ENCODE data around the gene BCAS1. TPM values are rescaled to one million over a fixed set of nuclear protein-coding genes. Genes with fewer than 3 reads are reported as not detected.

The BCAS1 gene
- total and polyA plus RNA-seq, 2 donors (not counting 3 experiments of a cell fraction or from before 2014, with no cell fraction given): not detected

GRCh38 chr20:54029176-54029575 lies 41.2 kb downstream of the BCAS1 start:
- no peaks in the 10 kb centered on the region for H3K36me3 ChIP-seq (ENCODE audit: control insufficient read depth in 2 of 2, extremely low read depth in 1 of 2, insufficient read depth in 2 of 2, low read length in 2 of 2)
- dilution Hi-C loops (cut with MboI; ENCODE audit: extremely low pct_ligation_motif_present, low sequenced_read_pairs): no loop called here
- H3K4me1 ChIP-seq (ENCODE audit: control insufficient read depth, extremely low read depth, insufficient read depth, low read length): no peaks in the 10 kb centered on the region
- no peak for TF ChIP-seq POLR2A (IDR thresholded peaks at IDR 0.05; ENCODE audit: low read depth, low read length)
- TF ChIP-seq MAX (IDR thresholded peaks at IDR 0.05; ENCODE audit: insufficient read depth, insufficient read length): no peak
- TF ChIP-seq MYC (IDR thresholded peaks at IDR 0.05; ENCODE audit: low read depth, low read length): no peak
- no peak for TF ChIP-seq POLR2AphosphoS5 (IDR thresholded peaks at IDR 0.05; ENCODE audit: insufficient read depth, low read depth, low read length)
- TF ChIP-seq JUN (IDR thresholded peaks at IDR 0.05; ENCODE audit: borderline replicate concordance, insufficient read depth, insufficient read length, low read depth): no peak
- no peak for TF ChIP-seq GATA2 (IDR thresholded peaks at IDR 0.05; ENCODE audit: insufficient read depth, insufficient read length, low read depth, low read length)
- TF ChIP-seq EZH2 (IDR thresholded peaks at IDR 0.05; ENCODE audit: borderline replicate concordance, low read depth, low read length, severe bottlenecking): no peak
- TF ChIP-seq CTCF (IDR thresholded peaks at IDR 0.05; ENCODE audit: extremely low read depth in 1 of 2, insufficient read depth in 1 of 2, low read depth in 1 of 2, low read length in 2 of 2): no peak
- no peak for TF ChIP-seq FOS (IDR thresholded peaks at IDR 0.05; ENCODE audit: borderline replicate concordance, insufficient read depth, low read length)
- no peaks in the 10 kb centered on the region for H4K20me1 ChIP-seq (replicated peaks; ENCODE audit: control insufficient read depth, extremely low read depth, insufficient read depth, low read length)
- H3K27me3 ChIP-seq (ENCODE audit: control insufficient read depth in 2 of 2, insufficient read depth in 2 of 2, low read length in 2 of 2): no peaks in the 10 kb centered on the region
- H3K27ac ChIP-seq (ENCODE audit: insufficient read depth, low read depth, low read length): no peak overlapping the region
- no peak overlapping the region for H3K4me2 ChIP-seq (ENCODE audit: insufficient read depth, low read length)
- no peaks in the 10 kb centered on the region for H3K9me1 ChIP-seq (replicated peaks; ENCODE audit: control insufficient read depth, extremely low read depth, insufficient read depth, low read length)
- H3K4me3 ChIP-seq (replicated peaks in 1 of 3; ENCODE audit: insufficient read depth in 1 of 3, low read depth in 1 of 3, low read length in 3 of 3): no peak overlapping the region
- ChIA-PET POLR2A (no interaction called here), CTCF (no interaction called here)
- no peaks in the 10 kb centered on the region for H3K9me3 ChIP-seq (replicated peaks; ENCODE audit: control insufficient read depth, insufficient read depth, low read length)
- no peak overlapping the region for H2AFZ ChIP-seq (ENCODE audit: low read depth, low read length)
- no peaks in the 10 kb centered on the region for H3K79me2 ChIP-seq (ENCODE audit: control insufficient read depth, insufficient read depth, low read length)
- BruUV-seq (replicated peaks): no TSS peak
- DNase-seq (ENCODE audit: low read depth, low spot score) (no peak), FAIRE-seq (no peak)
- intact Hi-C loops (cut with micrococcal nuclease): no loop called here
- H3K9ac ChIP-seq (replicated peaks; ENCODE audit: extremely low read depth, insufficient read depth, low read length): no peak overlapping the region
